ENCODE results near the gene TSNAXIP1. TPM values are rescaled to one million over a fixed set of nuclear protein-coding genes. Genes with fewer than 3 reads are reported as not detected.

The TSNAXIP1 gene
- total RNA-seq, 2 experiments from 2014 or later = 0.52 to 0.61 TPM

DNA sequence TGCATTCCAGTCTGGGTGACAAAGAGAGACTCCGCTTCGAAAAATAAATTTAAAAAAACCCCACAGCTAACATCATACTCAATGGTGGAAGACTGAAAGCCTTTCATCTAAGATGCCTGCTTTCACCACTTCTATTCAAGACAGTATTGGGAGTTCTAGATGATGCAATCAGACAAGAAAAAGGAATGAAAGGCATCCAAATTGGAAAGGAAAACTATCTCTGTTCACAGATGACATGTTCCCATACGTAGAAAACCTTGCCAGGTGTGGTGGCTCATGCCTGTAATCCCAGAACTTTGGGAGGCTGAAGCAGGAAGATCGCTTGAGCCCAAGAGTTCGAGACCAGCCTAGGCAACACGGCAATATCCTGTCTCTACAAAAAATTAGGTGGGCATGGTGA, 31.4 kb upstream of the TSNAXIP1 start:
- Histone ChIP-seq H3K4me1 (ENCODE audit: insufficient read depth, low read length) (peaks cover 4% of the 10 kb centered on the region), H3K27ac (ENCODE audit: low read depth in 1 of 2, low read length in 2 of 2) (no peak overlapping the region), H3K27me3 (ENCODE audit: control insufficient read depth in 1 of 2, insufficient read depth in 2 of 2, low read length in 2 of 2) (no peaks in the 10 kb centered on the region), H3K36me3 (ENCODE audit: insufficient read depth, low read length) (peaks cover 20% of the 10 kb centered on the region), H3K4me3 (ENCODE audit: low read length) (no peak overlapping the region), H3K9me3 (ENCODE audit: control insufficient read depth in 1 of 2, insufficient read depth in 1 of 2, low read length in 2 of 2) (no peaks in the 10 kb centered on the region)
- no peaks in the 10 kb centered on the region for H3K27me3 Mint-ChIP-seq
- TF ChIP-seq, protein P1, sequence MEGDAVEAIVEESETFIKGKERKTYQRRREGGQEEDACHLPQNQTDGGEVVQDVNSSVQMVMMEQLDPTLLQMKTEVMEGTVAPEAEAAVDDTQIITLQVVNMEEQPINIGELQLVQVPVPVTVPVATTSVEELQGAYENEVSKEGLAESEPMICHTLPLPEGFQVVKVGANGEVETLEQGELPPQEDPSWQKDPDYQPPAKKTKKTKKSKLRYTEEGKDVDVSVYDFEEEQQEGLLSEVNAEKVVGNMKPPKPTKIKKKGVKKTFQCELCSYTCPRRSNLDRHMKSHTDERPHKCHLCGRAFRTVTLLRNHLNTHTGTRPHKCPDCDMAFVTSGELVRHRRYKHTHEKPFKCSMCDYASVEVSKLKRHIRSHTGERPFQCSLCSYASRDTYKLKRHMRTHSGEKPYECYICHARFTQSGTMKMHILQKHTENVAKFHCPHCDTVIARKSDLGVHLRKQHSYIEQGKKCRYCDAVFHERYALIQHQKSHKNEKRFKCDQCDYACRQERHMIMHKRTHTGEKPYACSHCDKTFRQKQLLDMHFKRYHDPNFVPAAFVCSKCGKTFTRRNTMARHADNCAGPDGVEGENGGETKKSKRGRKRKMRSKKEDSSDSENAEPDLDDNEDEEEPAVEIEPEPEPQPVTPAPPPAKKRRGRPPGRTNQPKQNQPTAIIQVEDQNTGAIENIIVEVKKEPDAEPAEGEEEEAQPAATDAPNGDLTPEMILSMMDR (IDR thresholded peaks at IDR 0.05) = no peak
- CTCF ChIA-PET = no interaction called here
- no peak overlapping the region for H3K4me3 Mint-ChIP-seq
- intact Hi-C loops (cut with DNase I, micrococcal nuclease) = no loop called here
- peaks cover 42% of the 10 kb centered on the region for H3K36me3 Mint-ChIP-seq (ENCODE audit: low read depth)
- POLR2A ChIA-PET = no interaction called here
- H3K9me3 Mint-ChIP-seq = no peaks in the 10 kb centered on the region
- peaks cover 23% of the 10 kb centered on the region for H3K4me1 Mint-ChIP-seq (ENCODE audit: low read depth)
- no peak overlapping the region for H3K27ac Mint-ChIP-seq
- DNase-seq (no peak), ATAC-seq (ENCODE audit: poor library complexity) (no peak)

DNA sequence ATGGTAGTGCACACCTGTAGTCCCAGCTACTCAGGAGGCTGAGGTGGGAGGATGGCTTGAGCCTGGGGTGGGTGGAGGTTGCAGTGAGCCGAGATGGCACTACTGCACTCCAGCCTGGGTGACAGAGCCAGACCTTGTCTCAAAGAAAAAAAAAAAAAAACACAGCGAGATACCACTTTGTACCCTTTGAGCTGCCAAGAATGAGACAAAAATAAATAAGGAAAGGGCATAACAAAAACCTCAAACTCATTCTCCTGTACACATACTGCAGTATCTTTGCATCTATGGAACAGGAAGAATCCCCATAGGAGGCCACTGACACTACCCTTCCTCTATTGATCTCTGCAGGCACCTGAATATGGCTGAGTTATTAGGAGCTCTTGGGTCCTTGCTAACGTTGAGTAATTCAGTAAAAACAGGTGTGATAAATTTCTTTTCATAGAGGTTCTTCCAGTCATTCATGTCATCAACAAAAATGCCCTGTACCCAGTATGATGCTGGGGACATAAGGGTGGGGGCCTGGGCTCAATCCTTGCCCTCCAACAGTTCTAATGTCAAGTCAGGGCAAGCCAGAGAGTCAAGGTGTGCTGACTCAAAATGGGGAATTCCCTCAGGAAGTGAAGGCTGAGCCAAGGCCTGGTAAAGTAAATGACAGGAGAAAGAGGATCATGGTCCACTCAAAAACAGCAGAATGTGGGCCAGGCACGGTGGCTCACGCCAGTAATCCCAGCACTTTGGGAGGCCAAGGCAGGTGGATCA, 27.3 kb upstream of the TSNAXIP1 start:
- H3K36me3 ChIP-seq (ENCODE audit: insufficient read depth, low read length) = peaks cover 3% of the 10 kb centered on the region
- no peak overlapping the region for H3K4me3 ChIP-seq (ENCODE audit: low read length)
- ChIA-PET CTCF (interaction anchor here (1.0 kb wide), 1 partner anchor 37 kb away, joined by 3 read pairs; no protein-coding TSS in a partner anchor), POLR2A (interaction anchor here (1.4 kb wide), 1 partner anchor 27 kb away, joined by 5 read pairs; the partner anchor contains the start of genes RANBP10 and TSNAXIP1)
- peaks cover 25% of the 10 kb centered on the region for H3K4me1 ChIP-seq (ENCODE audit: insufficient read depth, low read length)
- Mint-ChIP-seq H3K4me3 (no peak overlapping the region), H3K4me1 (ENCODE audit: low read depth) (peaks cover 46% of the 10 kb centered on the region), H3K9me3 (no peaks in the 10 kb centered on the region), H3K27me3 (no peaks in the 10 kb centered on the region), H3K36me3 (ENCODE audit: low read depth) (peaks cover 17% of the 10 kb centered on the region), H3K27ac (peak overlapping the region; percentile 92)
- TF ChIP-seq, protein P1 (IDR thresholded peaks at IDR 0.05) = no peak
- H3K27me3 ChIP-seq (ENCODE audit: control insufficient read depth in 1 of 2, insufficient read depth in 2 of 2, low read length in 2 of 2) = no peaks in the 10 kb centered on the region
- intact Hi-C loops (cut with DNase I, micrococcal nuclease) = no loop called here
- no peak for ATAC-seq (ENCODE audit: poor library complexity)
- H3K9me3 ChIP-seq (ENCODE audit: control insufficient read depth in 1 of 2, insufficient read depth in 1 of 2, low read length in 2 of 2) = no peaks in the 10 kb centered on the region
- no peak overlapping the region for H3K27ac ChIP-seq (ENCODE audit: low read depth in 1 of 2, low read length in 2 of 2)
- no peak for DNase-seq

DNA sequence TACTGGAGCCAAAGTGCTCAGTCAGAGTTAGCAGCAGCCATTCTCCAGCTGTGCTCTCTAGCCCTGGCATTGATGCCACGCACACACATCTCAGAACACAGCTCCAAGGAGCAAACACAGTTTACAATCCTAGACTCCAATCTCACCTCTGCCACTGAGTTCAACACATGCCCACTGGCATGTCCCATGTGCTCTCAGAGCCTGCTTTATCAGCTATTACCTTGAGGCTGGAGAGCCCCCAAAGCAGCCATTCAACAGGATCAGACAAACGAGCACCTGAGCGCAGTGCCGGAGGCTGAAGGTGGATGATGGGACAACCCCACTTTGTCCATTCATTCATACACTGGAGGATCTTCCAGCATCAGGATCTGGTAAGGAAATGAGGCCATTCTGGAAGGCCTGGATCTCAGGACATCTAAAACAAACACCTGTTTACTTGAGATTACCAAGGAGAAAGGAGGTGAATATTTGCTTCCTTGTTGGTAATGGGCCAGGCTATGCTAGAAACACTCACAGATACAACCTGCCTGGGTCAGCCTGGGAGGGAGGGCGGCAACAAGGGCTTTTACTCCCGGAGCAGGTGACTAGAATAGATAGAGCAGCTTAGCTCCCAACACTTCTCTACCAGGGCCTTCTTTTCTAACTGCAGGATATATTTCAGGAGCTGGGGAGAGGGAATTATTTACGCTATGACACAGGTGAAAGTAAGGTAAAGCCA, 25.7 kb upstream of the TSNAXIP1 start:
- H3K4me3 ChIP-seq (ENCODE audit: low read length) = no peak overlapping the region
- ATAC-seq (ENCODE audit: poor library complexity) (peak; percentile 41), DNase-seq (no peak)
- TF ChIP-seq, protein P1 (IDR thresholded peaks at IDR 0.05) = no peak
- peak overlapping the region; percentile 8 for H3K4me3 Mint-ChIP-seq
- H3K4me1 Mint-ChIP-seq (ENCODE audit: low read depth) = peaks cover 42% of the 10 kb centered on the region
- intact Hi-C loops (cut with DNase I, micrococcal nuclease) = no loop called here
- H3K27ac Mint-ChIP-seq = peak overlapping the region; percentile 92
- H3K27ac ChIP-seq (ENCODE audit: low read depth in 1 of 2, low read length in 2 of 2) = peak overlapping the region; percentile 49 to 56
- CTCF ChIA-PET = interaction anchor here (1.8 kb wide), 1 partner anchor 36 kb away, joined by 5 read pairs; no protein-coding TSS in a partner anchor
- no peaks in the 10 kb centered on the region for H3K27me3 Mint-ChIP-seq
- H3K36me3 Mint-ChIP-seq (ENCODE audit: low read depth) = peaks cover 12% of the 10 kb centered on the region
- no peaks in the 10 kb centered on the region for H3K9me3 ChIP-seq (ENCODE audit: control insufficient read depth in 1 of 2, insufficient read depth in 1 of 2, low read length in 2 of 2)
- H3K9me3 Mint-ChIP-seq = no peaks in the 10 kb centered on the region
- no peaks in the 10 kb centered on the region for H3K27me3 ChIP-seq (ENCODE audit: control insufficient read depth in 1 of 2, insufficient read depth in 2 of 2, low read length in 2 of 2)
- peaks cover 25% of the 10 kb centered on the region for H3K4me1 ChIP-seq (ENCODE audit: insufficient read depth, low read length)
- POLR2A ChIA-PET = interaction anchor here (0.9 to 2.4 kb wide), 5 partner anchors 21 to 62 kb away, joined by 3 to 14 read pairs (median 7); partner anchors contain the start of genes GFOD2, RANBP10 and TSNAXIP1
- peaks cover 2% of the 10 kb centered on the region for H3K36me3 ChIP-seq (ENCODE audit: insufficient read depth, low read length)

All from CD4-positive, alpha-beta T cell (primary cell).